Measurements from ENCODE around the gene SLC23A3. TPM values are rescaled to one million over a fixed set of nuclear protein-coding genes. Genes with fewer than 3 reads are reported as not detected.

SLC23A3 gene
- total and polyA plus RNA-seq, 10 of the 15 experiments (the other 5 are each of a cell fraction or from before 2014, with no cell fraction given), result 0.07 to 1.0 (median 0.40) TPM; not detected in 1

GRCh38 chr2:219213486-219214071 is 43.8 kb upstream of the SLC23A3 start:
- no peak overlapping the region for H3K27ac ChIP-seq (ENCODE audit: control insufficient read depth, insufficient read depth)
- intact Hi-C loops (cut with micrococcal nuclease; ENCODE audit: unreplicated experiment), result no loop called here
- FAIRE-seq (no peak), DNase-seq (ENCODE audit: low read depth, low spot score) (no peak), ATAC-seq (no peak)
- H3K79me2 ChIP-seq (ENCODE audit: control insufficient read depth, insufficient read depth, low read length), result peaks cover 12% of the 10 kb centered on the region
- in situ Hi-C loops (cut with MboI), result no loop called here
- POLR2A ChIA-PET, result no interaction called here
- TF ChIP-seq ZBTB4 (CRISPR knock-in tag; IDR thresholded peaks at IDR 0.05), result no peak
- no peak for TF ChIP-seq SREBF1 (IDR thresholded peaks at IDR 0.05; ENCODE audit: low read length)
- no peak for TF ChIP-seq PKNOX1 (IDR thresholded peaks at IDR 0.05)
- no peak for TF ChIP-seq SRF (IDR thresholded peaks at IDR 0.05; ENCODE audit: low read depth in 2 of 2, low read length in 2 of 2)
- no peak for TF ChIP-seq RAD21 (IDR thresholded peaks at IDR 0.05; ENCODE audit: insufficient read depth, low read depth, low read length)
- no peak for TF ChIP-seq STAT1 (conservative IDR thresholded peaks at IDR 0.05)
- TF ChIP-seq RCOR1 (conservative IDR thresholded peaks at IDR 0.05; ENCODE audit: low read depth, low read length), result no peak
- TF ChIP-seq MYB (IDR thresholded peaks at IDR 0.05; ENCODE audit: borderline replicate concordance, low read depth, low read length), result no peak
- no peak for TF ChIP-seq YBX1 (IDR thresholded peaks at IDR 0.05)
- no peak for TF ChIP-seq SMAD1 (IDR thresholded peaks at IDR 0.05; ENCODE audit: low read depth, partially characterized antibody)
- no peak for TF ChIP-seq BCL11A (IDR thresholded peaks at IDR 0.05; ENCODE audit: low read depth, low read length)
- TF ChIP-seq SKIL (IDR thresholded peaks at IDR 0.05; ENCODE audit: low read depth, poor library complexity, severe bottlenecking), result no peak
- H3K36me3 ChIP-seq (ENCODE audit: control insufficient read depth in 2 of 2, insufficient read depth in 2 of 2, low read length in 1 of 2), result peaks cover 0 to 15% of the 10 kb centered on the region in 2 experiments; a peak in 3 of 4 replicates
- no TSS peak for BruUV-seq (replicated peaks)
- RAD21 ChIA-PET (ENCODE audit: unreplicated experiment), result no interaction called here
- H2AFZ ChIP-seq (ENCODE audit: control insufficient read depth, low read depth, low read length), result no peak overlapping the region
- no peaks in the 10 kb centered on the region for H3K9me3 ChIP-seq (replicated peaks; ENCODE audit: control insufficient read depth, insufficient read depth, low read length)
- no peak overlapping the region for H3K4me2 ChIP-seq (ENCODE audit: control insufficient read depth, insufficient read depth)
- peaks cover 9% of the 10 kb centered on the region for H3K4me1 ChIP-seq (ENCODE audit: control insufficient read depth, insufficient read depth, low read length)
- H4K20me1 ChIP-seq (ENCODE audit: control insufficient read depth, insufficient read depth), result no peaks in the 10 kb centered on the region
- H3K4me3 ChIP-seq, result no peak overlapping the region
- no peak overlapping the region for H3K9ac ChIP-seq (ENCODE audit: control insufficient read depth, insufficient read depth, low read length)
- 96% methylated on average over 10 of the region's 10 CpGs for WGBS (ENCODE audit: insufficient coverage, insufficient replicate concordance, low lambda C conversion rate, missing lambda C conversion rate)
- SMC1A ChIA-PET (ENCODE audit: uncharacterized antibody, unreplicated experiment), result no interaction called here
- CTCF ChIA-PET, result interaction anchor here (1.4 to 3.0 kb wide), 2 partner anchors 39 to 82 kb away, joined by 4 to 11 read pairs; no protein-coding TSS in a partner anchor
- H3K27me3 ChIP-seq (replicated peaks in 1 of 2; ENCODE audit: control insufficient read depth in 2 of 2, insufficient read depth in 2 of 2, low read length in 1 of 2), result no peaks in the 10 kb centered on the region
